Activated B cell treated with CpG ODN at 0.5 μM for 24 hours (primary cell): ENCODE results near the gene ALKBH7. TPM values are rescaled to one million over a fixed set of nuclear protein-coding genes. Genes with fewer than 3 reads are reported as not detected.

Experiments
- ATAC-seq: fragments of 200-7000 bp; cut with Tn5 transposase; one replicate; pipeline ENCODE4 v1.10.0; 2021; ENCODE audit warnings: low read depth, mild to moderate bottlenecking, moderate library complexity
- CTCF ChIA-PET: fragments of 350-600 bp; sonication (Branson Sonifier 250); formaldehyde crosslinking; loops from one replicate; lab custom pipeline; 2021; ENCODE audit warnings: antibody characterized with exemption; lab: Charles Lee
- POLR2A ChIA-PET: fragments of 350-600 bp; sonication (Branson Sonifier 250); formaldehyde crosslinking; loops from one replicate; lab custom pipeline; 2021; ENCODE audit warnings: antibody characterized with exemption; lab: Charles Lee
- DNase-seq: peaks from one replicate; pipeline ENCODE4 v3.0.0; 2022
- H3K27ac Mint-ChIP-seq: one replicate; pipeline ENCODE4 v1.8.0; 2020; ENCODE audit warnings: mixed read lengths
- H3K27me3 Mint-ChIP-seq: one replicate; pipeline ENCODE4 v1.8.0; 2021; ENCODE audit warnings: mixed read lengths
- H3K36me3 Mint-ChIP-seq: one replicate; pipeline ENCODE4 v1.8.0; 2021; ENCODE audit warnings: low read depth, mixed read lengths
- H3K4me1 Mint-ChIP-seq: one replicate; pipeline ENCODE4 v1.8.0; 2021; ENCODE audit warnings: mixed read lengths
- H3K4me3 Mint-ChIP-seq: one replicate; pipeline ENCODE4 v1.8.0; 2020; ENCODE audit warnings: mild to moderate bottlenecking, mixed read lengths
- H3K9me3 Mint-ChIP-seq: one replicate; pipeline ENCODE4 v1.8.0; 2020; ENCODE audit warnings: mixed read lengths
- CTCF ChIP-seq: fragments of 200-600 bp; IDR thresholded peaks from one replicate; pipeline ENCODE4 v1.8.0; 2022; ENCODE audit warnings: antibody characterized with exemption, mild to moderate bottlenecking
- intact Hi-C: fragments of 100-400 bp; cut with micrococcal nuclease; formaldehyde crosslinking; loops from one replicate; pipeline ENCODE4 v1.15.1; 2024
- total RNA-seq: library from RNA; stranded (reverse); gene quantifications from 2 replicates; pipeline ENCODE4 v1.2.3, GENCODE V29; 2022

Gene ALKBH7
- total RNA-seq, 1 donor from 2014 or later: 48.4 TPM

- Mint-ChIP-seq H3K27ac (no peak overlapping the region), H3K27me3 (no peaks in the 10 kb centered on the region), H3K36me3 (peaks cover 88% of the 10 kb centered on the region), H3K4me1 (peaks cover 20% of the 10 kb centered on the region), H3K9me3 (no peaks in the 10 kb centered on the region), H3K4me3 (no peak overlapping the region)
- ATAC-seq (no peak), DNase-seq (no peak)
- CTCF ChIA-PET: no interaction called here
- TF ChIP-seq CTCF: no peak
- POLR2A ChIA-PET: no interaction called here
- intact Hi-C loops: no loop called here
Observed at GRCh38 chr19:6418562-6418932, 46.0 kb downstream of the ALKBH7 start.

- Mint-ChIP-seq H3K9me3 (no peaks in the 10 kb centered on the region), H3K4me1 (peaks cover 30% of the 10 kb centered on the region), H3K27me3 (no peaks in the 10 kb centered on the region), H3K4me3 (no peak overlapping the region), H3K27ac (no peak overlapping the region), H3K36me3 (peaks cover 67% of the 10 kb centered on the region)
- TF ChIP-seq CTCF: no peak
- intact Hi-C loops: loop anchor here (10.0 kb wide), 2 partner anchors 153 to 697 kb away; partner anchors contain the start of genes CATSPERD and LONP1
- ATAC-seq: no peak
- ChIA-PET CTCF (interaction anchor here (0.8 kb wide), 1 partner anchor 10 kb away, joined by 3 read pairs; no protein-coding TSS in a partner anchor), POLR2A (interaction anchor here (0.5 kb wide), 2 partner anchors 16 to 1407 kb away, joined by 3 read pairs; no protein-coding TSS in a partner anchor)
- DNase-seq: no peak
Observed at GRCh38 chr19:6421075-6422014, 48.8 kb downstream of the ALKBH7 start.

GRCh38 chr19:6423499-6424194 lies 51.1 kb downstream of the ALKBH7 start:
- no peak for ATAC-seq
- TF ChIP-seq CTCF: no peak
- Mint-ChIP-seq H3K36me3 (peaks cover 46% of the 10 kb centered on the region), H3K4me3 (peak overlapping the region; percentile 82), H3K27ac (peak overlapping the region; percentile 5), H3K9me3 (no peaks in the 10 kb centered on the region), H3K27me3 (no peaks in the 10 kb centered on the region), H3K4me1 (peaks cover 30% of the 10 kb centered on the region)
- ChIA-PET POLR2A (interaction anchor here (0.7 to 2.8 kb wide), 6 partner anchors 30 to 440 kb away, joined by 3 to 16 read pairs (median 9); partner anchors contain the start of genes ALKBH7, DENND1C, GTF2F1 and SLC25A23), CTCF (no interaction called here)
- intact Hi-C loops: loop anchor here (1.0 to 10.0 kb wide), 4 partner anchors 151 to 699 kb away; partner anchors contain the start of genes CATSPERD and LONP1
- no peak for DNase-seq

GRCh38 chr19:6424195-6424938 lies 51.8 kb downstream of the ALKBH7 start, which contains the start of gene KHSRP:
Gene KHSRP (minus strand): TSS chr19:6424811. CDS start chr19:6424701, 110 bp downstream.
- no peak for TF ChIP-seq CTCF
- Mint-ChIP-seq H3K9me3 (no peaks in the 10 kb centered on the region), H3K4me3 (peak within 1 kb of the TSS; percentile 82), H3K27ac (peak within 1 kb of the TSS; percentile 85), H3K27me3 (no peaks in the 10 kb centered on the region), H3K36me3 (peaks cover 38% of the 10 kb centered on the region), H3K4me1 (peaks cover 30% of the 10 kb centered on the region)
- peak; percentile 28 for DNase-seq
- no peak for ATAC-seq
- intact Hi-C loops: loop anchor here (1.0 to 10.0 kb wide), 4 partner anchors 150 to 700 kb away; partner anchors contain the start of genes CATSPERD and LONP1
- CTCF ChIA-PET: interaction anchor here (0.8 kb wide), 1 partner anchor 439 kb away, joined by 3 read pairs; no protein-coding TSS in a partner anchor
- POLR2A ChIA-PET: interaction anchor here (0.6 to 2.8 kb wide), 25 partner anchors 10 to 738 kb away, joined by 3 to 22 read pairs (median 5); partner anchors contain the start of genes ALKBH7, CLPP, DENND1C and GPR108

Other genes with a start within 250 kb of the ALKBH7 start
- gene ACSBG2, start 237.1 kb upstream of the ALKBH7 start, total RNA-seq: not detected in 2 replicates
- gene MLLT1, start 92.8 kb upstream of the ALKBH7 start, total RNA-seq: 39.0 and 41.3 TPM in 2 replicates
- not detected in 2 replicates for gene ACER1, start 39.2 kb upstream of the ALKBH7 start, total RNA-seq
- gene CLPP, start 11.3 kb upstream of the ALKBH7 start, total RNA-seq: 60.6 and 68.2 TPM in 2 replicates
- 2.1 and 2.4 TPM in 2 replicates for gene PSPN, start 3.1 kb downstream of the ALKBH7 start, total RNA-seq
- gene GTF2F1, start 20.4 kb downstream of the ALKBH7 start, total RNA-seq: 67.6 and 68.1 TPM in 2 replicates
- gene KHSRP, start 52.0 kb downstream of the ALKBH7 start, total RNA-seq: 251 and 281 TPM in 2 replicates
- gene SLC25A41, start 61.0 kb downstream of the ALKBH7 start, total RNA-seq: 0.40 and 0.69 TPM in 2 replicates
- 50.1 and 50.4 TPM in 2 replicates for gene SLC25A23, start 87.0 kb downstream of the ALKBH7 start, total RNA-seq
- 8.4 and 8.6 TPM in 2 replicates for gene CRB3, start 91.5 kb downstream of the ALKBH7 start, total RNA-seq
- 90.0 and 95.1 TPM in 2 replicates for gene DENND1C, start 109.0 kb downstream of the ALKBH7 start, total RNA-seq
- 13.2 and 16.8 TPM in 2 replicates for gene TUBB4A, start 129.5 kb downstream of the ALKBH7 start, total RNA-seq
- 6.0 and 7.1 TPM in 2 replicates for gene TNFSF9, start 158.2 kb downstream of the ALKBH7 start, total RNA-seq
- 29.3 and 29.7 TPM in 2 replicates for gene CD70, start 218.4 kb downstream of the ALKBH7 start, total RNA-seq